Cardiac septum (tissue), 1 donor: Measurements from ENCODE around the gene FILIP1L. TPM values are rescaled to one million over a fixed set of nuclear protein-coding genes. Genes with fewer than 3 reads are reported as not detected.

Source experiments
- DNase-seq: peaks from one replicate; pipeline ENCODE4 v3.0.0-alpha.2; 2020; ENCODE audit warnings: low spot score
- intact Hi-C: fragments of 100-400 bp; cut with DNase I; formaldehyde crosslinking; loops from one replicate; pipeline ENCODE4 v1.14.0; 2022
- total RNA-seq: library from RNA; stranded (reverse); fragmentation: NEBNext Ultra II Directional; extraction: Animal tissue kit (Norgen Biotek cat#: 25700); gene quantifications from one replicate; pipeline ENCODE4 v1.2.1, GENCODE V29; 2021
- donor health status: DM: no; HTN: no; CAD: no.

FILIP1L gene
- total RNA-seq, 1 donor from 2014 or later = 120 TPM

- intact Hi-C loops = no loop called here
These were observed 149.2 kb downstream of the FILIP1L start for GRCh38 chr3:99965077-99965476.

GRCh38 chr3:99962703-99963102 is 151.6 kb downstream of the FILIP1L start:
- no peak for DNase-seq
- intact Hi-C loops = no loop called here

More at GRCh38 chr3:99965077-99965476, 149.2 kb downstream of the FILIP1L start:
- no peak for DNase-seq

GRCh38 chr3:99961756-99962515 is 152.4 kb downstream of the FILIP1L start:
- intact Hi-C loops = no loop called here
- DNase-seq = no peak

GRCh38 chr3:99960941-99961340 is 153.4 kb downstream of the FILIP1L start:
- intact Hi-C loops = no loop called here
- no peak for DNase-seq

- intact Hi-C loops = no loop called here
- DNase-seq = no peak
These were observed 154.0 kb downstream of the FILIP1L start for GRCh38 chr3:99960123-99960878.

- DNase-seq = no peak
- intact Hi-C loops = no loop called here
These were observed 155.9 kb downstream of the FILIP1L start for GRCh38 chr3:99958222-99958912.

- intact Hi-C loops = no loop called here
- no peak for DNase-seq
These were observed 157.0 kb downstream of the FILIP1L start for GRCh38 chr3:99957151-99957796.

- no peak for DNase-seq
- intact Hi-C loops = no loop called here
These were observed 158.3 kb downstream of the FILIP1L start for GRCh38 chr3:99955773-99956562.

- intact Hi-C loops = no loop called here
- DNase-seq = no peak
These were observed 159.2 kb downstream of the FILIP1L start for GRCh38 chr3:99954914-99955644.

GRCh38 chr3:99953596-99953995 is 160.7 kb downstream of the FILIP1L start:
- intact Hi-C loops = no loop called here
- DNase-seq = no peak

- DNase-seq = no peak
- intact Hi-C loops = no loop called here
These were observed 162.0 kb downstream of the FILIP1L start for GRCh38 chr3:99952306-99952705.

- no peak for DNase-seq
- intact Hi-C loops = no loop called here
These were observed 162.6 kb downstream of the FILIP1L start for GRCh38 chr3:99951701-99952100.

GRCh38 chr3:99950921-99951320 is 163.4 kb downstream of the FILIP1L start:
- DNase-seq = no peak
- intact Hi-C loops = no loop called here

GRCh38 chr3:99949956-99950670 is 164.2 kb downstream of the FILIP1L start:
- intact Hi-C loops = no loop called here
- no peak for DNase-seq

GRCh38 chr3:99948467-99949089 is 165.7 kb downstream of the FILIP1L start:
- no peak for DNase-seq
- intact Hi-C loops = no loop called here

- intact Hi-C loops = no loop called here
- no peak for DNase-seq
These were observed 166.9 kb downstream of the FILIP1L start for GRCh38 chr3:99947356-99947755.

GRCh38 chr3:99945328-99945995 is 168.8 kb downstream of the FILIP1L start:
- DNase-seq = no peak
- intact Hi-C loops = no loop called here
